HG02798 (cell line): ENCODE measurements around the gene CASKIN1.
A peak's percentile ranks its signal among the peaks of the same experiment; 100 is the strongest.

ENCODE experiments used
- ATAC-seq: cut with Tn5 transposase; IDR thresholded peaks from one replicate; pipeline ENCODE4 v1.9.1; 2021; ENCODE audit warnings: mild to moderate bottlenecking; ENCODE audit not compliant: unreplicated experiment, poor library complexity

The CASKIN1 gene

GRCh38 chr16:2233046-2233775 lies 36.8 kb upstream of the CASKIN1 start:
- ATAC-seq: no peak

GRCh38 chr16:2232094-2232990 lies 35.9 kb upstream of the CASKIN1 start:
- ATAC-seq: no peak

- no peak for ATAC-seq
Measured at GRCh38 chr16:2231016-2231931, 34.9 kb upstream of the CASKIN1 start.

GRCh38 chr16:2230376-2230775 lies 34.0 kb upstream of the CASKIN1 start:
- no peak for ATAC-seq

GRCh38 chr16:2229632-2230250 lies 33.3 kb upstream of the CASKIN1 start:
- no peak for ATAC-seq

- ATAC-seq: no peak
Measured at GRCh38 chr16:2229091-2229490, 32.7 kb upstream of the CASKIN1 start.

GRCh38 chr16:2228161-2228824 lies 31.9 kb upstream of the CASKIN1 start:
- ATAC-seq: no peak

GRCh38 chr16:2226918-2227317 lies 30.5 kb upstream of the CASKIN1 start:
- ATAC-seq: no peak

GRCh38 chr16:2226245-2226793 lies 29.9 kb upstream of the CASKIN1 start:
- no peak for ATAC-seq

GRCh38 chr16:2223942-2224486 lies 27.6 kb upstream of the CASKIN1 start:
- ATAC-seq: peak; percentile 20

- ATAC-seq: peak; percentile 97
Measured at GRCh38 chr16:2223221-2223941, 27.0 kb upstream of the CASKIN1 start, which contains the start of gene E4F1. TSS of gene E4F1 (plus strand) at chr16:2223591. CDS start at chr16:2223614, 23 bp downstream.

- no peak for ATAC-seq
Measured at GRCh38 chr16:2216330-2216729, 19.9 kb upstream of the CASKIN1 start.

GRCh38 chr16:2214719-2214968 lies 18.2 kb upstream of the CASKIN1 start, which contains the start of gene PGP:
TSS of gene PGP (minus strand) at chr16:2214840. CDS start at chr16:2214777, 63 bp downstream.
- peak; percentile 92 for ATAC-seq

GRCh38 chr16:2213817-2214718 lies 17.7 kb upstream of the CASKIN1 start:
- ATAC-seq: peak; percentile 3

GRCh38 chr16:2212362-2213324 lies 16.2 kb upstream of the CASKIN1 start:
- no peak for ATAC-seq

GRCh38 chr16:2211923-2212347 lies 15.5 kb upstream of the CASKIN1 start:
- ATAC-seq: no peak
